ENCODE measurements around the gene UBXN1. TPM values are rescaled to one million over a fixed set of nuclear protein-coding genes. Genes with fewer than 3 reads are reported as not detected.

The UBXN1 gene
- total and polyA plus RNA-seq, 10 of the 15 experiments (the other 5 are each of a cell fraction or from before 2014, with no cell fraction given): 7.0 to 173 (median 106) TPM

- TF ChIP-seq HSF1 (IDR thresholded peaks at IDR 0.05; ENCODE audit: low read depth, low read length) (no peak), USF1 (IDR thresholded peaks at IDR 0.05; ENCODE audit: borderline replicate concordance, extremely low read length, insufficient read depth, low read depth, low read length) (no peak), BACH1 (IDR thresholded peaks at IDR 0.05; ENCODE audit: borderline replicate concordance) (no peak), TCF7 (IDR thresholded peaks at IDR 0.05; ENCODE audit: borderline replicate concordance) (no peak), MTA3 (IDR thresholded peaks at IDR 0.05; ENCODE audit: borderline replicate concordance, low read length) (no peak), KAT2A (conservative IDR thresholded peaks at IDR 0.05; ENCODE audit: control insufficient read depth, low read depth, low read length) (no peak), ATF2 (IDR thresholded peaks at IDR 0.05; ENCODE audit: low read length) (no peak), BRCA1 (IDR thresholded peaks at IDR 0.05; ENCODE audit: low read depth, low read length) (no peak), BCL11A (IDR thresholded peaks at IDR 0.05; ENCODE audit: low read depth, low read length) (no peak), IRF4 (IDR thresholded peaks at IDR 0.05; ENCODE audit: low read depth, low read length) (no peak), HDAC6 (IDR thresholded peaks at IDR 0.05; ENCODE audit: unreplicated experiment) (no peak), HDAC2 (IDR thresholded peaks at IDR 0.05) (no peak), REST (IDR thresholded peaks at IDR 0.05; ENCODE audit: low read depth, low read length) (no peak), IKZF1 (conservative IDR thresholded peaks at IDR 0.05) (peak; percentile 28; the same call in 1 of the 2 replicates), MXI1 (IDR thresholded peaks at IDR 0.05; ENCODE audit: low read depth, low read length) (peak; percentile 91), SPI1 (IDR thresholded peaks at IDR 0.05; ENCODE audit: borderline replicate concordance, insufficient read depth, low read depth, low read length) (no peak), NR2F1 (conservative IDR thresholded peaks at IDR 0.05) (no peak), SP1 (IDR thresholded peaks at IDR 0.05; ENCODE audit: low read depth, low read length) (no peak), JUNB (IDR thresholded peaks at IDR 0.05) (no peak), CHD2 (IDR thresholded peaks at IDR 0.05; ENCODE audit: borderline replicate concordance, low read depth, low read length) (no peak), POLR2AphosphoS2 (IDR thresholded peaks at IDR 0.05; ENCODE audit: low read depth, low read length) (peak; percentile 75; the same call in 1 of the 2 replicates), TBL1XR1 (IDR thresholded peaks at IDR 0.05; ENCODE audit: low read depth, low read length) (no peak)
These were observed 27.3 kb upstream of the UBXN1 start (continued) for GRCh38 chr11:62705880-62706849.
